GM23248 (cell line): ENCODE data around the gene IKZF2.

Experiments
- EZH2 ChIP-seq: fragments of 200-600 bp; sonication (generic); IDR thresholded peaks from 2 replicates; pipeline ENCODE4 v1.6.1; 2018; ENCODE audit warnings: antibody characterized with exemption, mild to moderate bottlenecking; ENCODE audit not compliant: insufficient read depth, poor library complexity, severe bottlenecking
- EZH2phosphoT487 ChIP-seq: fragments of 200-600 bp; sonication (generic); IDR thresholded peaks from 2 replicates; pipeline ENCODE4 v1.6.1; 2018; ENCODE audit warnings: antibody characterized with exemption, moderate library complexity, mild to moderate bottlenecking, low read depth; ENCODE audit not compliant: insufficient read depth

DNA sequence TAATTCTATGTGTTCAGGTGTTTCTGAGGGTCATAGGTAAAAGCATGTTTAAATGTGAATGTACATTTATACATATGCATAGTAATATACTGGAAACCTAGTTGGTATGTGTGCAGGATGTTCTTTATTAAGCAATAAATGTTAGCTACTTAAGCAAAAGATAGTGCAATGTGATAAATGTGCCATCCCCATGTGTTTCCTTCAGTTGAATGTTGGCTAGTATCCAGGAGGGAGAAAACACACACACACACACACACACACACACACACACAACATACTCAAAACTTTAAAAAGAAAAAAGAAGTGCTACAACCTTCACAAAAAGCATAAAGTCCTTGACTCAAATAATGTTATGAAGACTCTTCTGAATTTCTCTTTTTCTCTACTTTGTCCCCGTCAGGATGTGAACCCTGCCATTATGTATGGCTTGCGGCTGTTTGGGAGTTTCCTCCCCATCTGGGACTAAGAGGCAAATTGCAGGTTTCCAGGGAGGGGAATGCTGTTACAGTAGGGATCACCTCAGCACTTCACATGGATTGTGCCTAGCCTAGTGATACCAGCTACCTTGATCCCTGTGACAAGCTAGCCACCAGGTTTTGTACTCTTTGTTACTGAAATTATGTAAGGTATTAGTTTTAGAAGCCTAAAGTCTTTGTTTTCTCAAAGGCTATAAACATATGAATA is 82.6 kb downstream of the IKZF2 start:
- no peak for TF ChIP-seq EZH2phosphoT487
- TF ChIP-seq EZH2: no peak
